Peyer's patch (tissue), 4 donors: Measurements from ENCODE around the gene MED1.

ENCODE experiments used
- POLR2A ChIP-seq, 2 donors: fragments of 450-650 bp; IDR thresholded peaks; one replicate each; pipeline ENCODE4 v1.5.1; 2017; ENCODE audit warnings: antibody characterized with exemption in 2 of 2, mild to moderate bottlenecking in 2 of 2, moderate library complexity in 2 of 2
- TF ChIP-seq, protein P1 (sequence below), 6 experiments: fragments of 450-650 bp in 4 of 6; fragments of 200-600 bp in 2 of 6; sonication (generic) in 1 of 6; IDR thresholded peaks; one replicate each; pipeline ENCODE4 v1.5.1; 2017 to 2019; ENCODE audit warnings: antibody characterized with exemption in 6 of 6, mild to moderate bottlenecking in 3 of 6, moderate library complexity in 1 of 6

DNA sequence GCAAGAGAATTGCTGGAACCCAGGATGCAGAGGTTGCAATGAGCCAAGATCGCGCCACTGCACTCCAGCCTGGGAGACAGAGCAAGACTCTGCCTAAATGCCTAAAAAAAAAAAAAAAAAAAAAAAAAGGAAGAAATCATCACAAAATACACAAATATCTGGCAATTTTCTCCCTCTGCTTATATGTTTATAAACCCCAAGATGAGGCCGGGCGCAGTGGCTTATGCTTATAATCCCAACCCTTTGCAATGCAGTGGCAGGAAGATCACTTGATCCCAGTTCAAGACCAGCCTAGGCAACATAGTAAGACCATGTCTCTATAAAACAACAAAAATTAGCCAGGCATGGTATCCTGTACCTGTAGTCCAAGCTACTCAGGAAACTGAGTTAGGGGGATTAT, 21.5 kb downstream of the MED1 start:
- TF ChIP-seq, protein P1, sequence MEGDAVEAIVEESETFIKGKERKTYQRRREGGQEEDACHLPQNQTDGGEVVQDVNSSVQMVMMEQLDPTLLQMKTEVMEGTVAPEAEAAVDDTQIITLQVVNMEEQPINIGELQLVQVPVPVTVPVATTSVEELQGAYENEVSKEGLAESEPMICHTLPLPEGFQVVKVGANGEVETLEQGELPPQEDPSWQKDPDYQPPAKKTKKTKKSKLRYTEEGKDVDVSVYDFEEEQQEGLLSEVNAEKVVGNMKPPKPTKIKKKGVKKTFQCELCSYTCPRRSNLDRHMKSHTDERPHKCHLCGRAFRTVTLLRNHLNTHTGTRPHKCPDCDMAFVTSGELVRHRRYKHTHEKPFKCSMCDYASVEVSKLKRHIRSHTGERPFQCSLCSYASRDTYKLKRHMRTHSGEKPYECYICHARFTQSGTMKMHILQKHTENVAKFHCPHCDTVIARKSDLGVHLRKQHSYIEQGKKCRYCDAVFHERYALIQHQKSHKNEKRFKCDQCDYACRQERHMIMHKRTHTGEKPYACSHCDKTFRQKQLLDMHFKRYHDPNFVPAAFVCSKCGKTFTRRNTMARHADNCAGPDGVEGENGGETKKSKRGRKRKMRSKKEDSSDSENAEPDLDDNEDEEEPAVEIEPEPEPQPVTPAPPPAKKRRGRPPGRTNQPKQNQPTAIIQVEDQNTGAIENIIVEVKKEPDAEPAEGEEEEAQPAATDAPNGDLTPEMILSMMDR (IDR thresholded peaks at IDR 0.05), result no peak
- TF ChIP-seq POLR2A (IDR thresholded peaks at IDR 0.05), result no peak
